ENCODE data around the gene TOX3.

DNA sequence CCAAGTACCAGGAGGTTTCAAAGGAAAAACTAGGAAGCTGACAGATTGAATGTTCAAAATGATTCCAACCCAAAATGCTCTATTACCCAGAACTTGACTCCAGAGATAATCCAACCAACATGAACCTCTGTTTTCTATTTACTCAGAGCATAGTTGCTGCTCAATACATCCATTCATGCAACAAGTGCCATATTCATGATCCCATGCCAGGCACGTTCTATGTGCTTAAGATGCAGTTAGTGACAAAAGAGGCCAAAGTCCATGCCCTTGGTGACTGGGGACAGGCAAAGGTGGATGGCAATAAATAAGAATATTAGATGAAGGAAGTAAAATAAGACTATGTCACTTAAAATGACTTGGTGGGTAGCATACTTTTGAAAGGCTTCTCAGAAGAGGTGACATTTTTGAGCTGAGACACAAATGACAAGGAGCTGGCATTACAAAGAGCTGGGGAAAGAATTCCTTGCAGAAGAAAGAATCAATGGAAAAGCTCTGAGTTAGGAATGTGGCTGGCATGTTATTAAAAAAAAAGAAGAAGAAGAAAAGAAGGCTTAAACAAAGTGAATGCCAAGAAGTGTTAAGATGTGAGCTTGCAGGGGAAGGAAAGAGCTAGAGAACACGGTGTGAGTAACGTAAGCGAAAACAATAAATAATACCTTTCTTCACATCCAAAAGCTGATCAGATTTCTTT lies 34.5 kb downstream of the TOX3 start:
- TF ChIP-seq, protein P1, sequence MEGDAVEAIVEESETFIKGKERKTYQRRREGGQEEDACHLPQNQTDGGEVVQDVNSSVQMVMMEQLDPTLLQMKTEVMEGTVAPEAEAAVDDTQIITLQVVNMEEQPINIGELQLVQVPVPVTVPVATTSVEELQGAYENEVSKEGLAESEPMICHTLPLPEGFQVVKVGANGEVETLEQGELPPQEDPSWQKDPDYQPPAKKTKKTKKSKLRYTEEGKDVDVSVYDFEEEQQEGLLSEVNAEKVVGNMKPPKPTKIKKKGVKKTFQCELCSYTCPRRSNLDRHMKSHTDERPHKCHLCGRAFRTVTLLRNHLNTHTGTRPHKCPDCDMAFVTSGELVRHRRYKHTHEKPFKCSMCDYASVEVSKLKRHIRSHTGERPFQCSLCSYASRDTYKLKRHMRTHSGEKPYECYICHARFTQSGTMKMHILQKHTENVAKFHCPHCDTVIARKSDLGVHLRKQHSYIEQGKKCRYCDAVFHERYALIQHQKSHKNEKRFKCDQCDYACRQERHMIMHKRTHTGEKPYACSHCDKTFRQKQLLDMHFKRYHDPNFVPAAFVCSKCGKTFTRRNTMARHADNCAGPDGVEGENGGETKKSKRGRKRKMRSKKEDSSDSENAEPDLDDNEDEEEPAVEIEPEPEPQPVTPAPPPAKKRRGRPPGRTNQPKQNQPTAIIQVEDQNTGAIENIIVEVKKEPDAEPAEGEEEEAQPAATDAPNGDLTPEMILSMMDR (conservative IDR thresholded peaks at IDR 0.05; ENCODE audit: low read depth, low read length): no peak
- no peak for TF ChIP-seq EZH2 (IDR thresholded peaks at IDR 0.05; ENCODE audit: borderline replicate concordance, low read depth, low read length, poor library complexity, severe bottlenecking)
